Renal cortical epithelial cell (primary cell): Measurements from ENCODE around the gene CCNH. TPM values are rescaled to one million over a fixed set of nuclear protein-coding genes. Genes with fewer than 3 reads are reported as not detected.

Source experiments
- DNase-seq: peaks from one replicate; pipeline ENCODE4 v3.0.0-alpha.2; 2011; ENCODE audit warnings: low read depth
- total RNA-seq: library from RNA; depleted of rRNA; stranded (reverse); fragments of >200 nt; gene quantifications from 2 replicates; pipeline ENCODE4 v1.2.3, GENCODE V29; 2014

Gene CCNH
- total RNA-seq, 1 donor from 2014 or later = 73.5 TPM

GRCh38 chr5:87361031-87361445, 51.7 kb downstream of the CCNH start:
- no peak for DNase-seq

- no peak for DNase-seq
These were observed 52.6 kb downstream of the CCNH start for GRCh38 chr5:87360132-87360531.

DNA sequence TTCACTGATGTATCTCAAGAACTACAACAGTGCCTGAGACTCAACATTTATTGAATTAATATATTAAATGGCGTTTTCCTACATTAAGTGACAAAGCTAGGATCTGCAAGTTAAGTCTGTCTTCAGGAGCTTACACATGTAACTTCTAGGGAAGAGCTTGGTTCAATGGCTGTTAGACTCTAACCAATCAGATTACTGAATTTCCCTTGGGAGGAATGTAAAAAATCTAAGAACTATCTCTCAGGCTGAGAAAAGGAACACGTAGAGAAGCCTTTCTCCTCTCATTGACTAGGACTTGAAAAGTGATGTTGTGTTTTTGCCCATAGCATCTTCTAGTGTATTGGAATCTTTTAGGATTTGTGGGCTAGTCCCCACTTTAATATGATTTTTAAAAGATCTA, 53.6 kb downstream of the CCNH start:
- DNase-seq = no peak

DNA sequence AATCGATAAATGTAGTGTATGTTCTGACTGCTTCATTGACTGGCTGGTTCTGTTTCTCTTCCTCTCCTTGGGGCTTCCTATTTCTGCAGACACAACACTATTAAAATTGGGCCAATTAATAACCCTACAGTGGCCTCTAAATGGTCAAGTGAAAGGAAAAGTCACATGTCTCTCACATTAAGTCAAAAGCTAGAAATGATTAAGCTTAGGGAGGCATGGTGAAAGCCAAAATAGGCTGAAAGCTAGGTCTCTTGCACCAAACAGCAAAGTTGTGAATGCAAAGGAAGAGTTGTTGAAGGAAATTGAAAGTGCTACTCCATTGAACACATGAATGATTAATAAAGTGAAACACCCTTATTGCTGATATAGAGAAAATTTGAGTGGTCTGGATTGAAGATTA, 58.2 kb downstream of the CCNH start:
- peak; percentile 80 for DNase-seq

DNA sequence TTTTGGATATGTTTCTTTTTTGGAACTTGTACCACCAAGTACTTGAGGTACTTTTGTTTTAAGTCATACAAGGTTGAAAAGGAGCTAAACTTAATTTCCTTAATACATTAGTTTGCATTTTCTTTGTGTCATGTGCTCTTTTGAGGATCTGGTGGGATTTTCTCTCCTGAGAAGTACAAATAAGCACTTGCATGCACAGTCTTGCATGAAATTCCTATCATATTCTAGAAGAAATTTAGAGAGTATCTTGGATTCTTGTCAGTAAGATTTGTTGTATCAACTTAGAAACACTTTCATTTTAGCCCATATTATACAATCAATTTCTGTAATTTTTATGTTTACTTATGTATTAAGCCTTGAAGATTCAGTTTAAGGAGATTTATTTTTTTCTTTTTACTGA, 64.9 kb downstream of the CCNH start:
- DNase-seq = peak; percentile 57

DNA sequence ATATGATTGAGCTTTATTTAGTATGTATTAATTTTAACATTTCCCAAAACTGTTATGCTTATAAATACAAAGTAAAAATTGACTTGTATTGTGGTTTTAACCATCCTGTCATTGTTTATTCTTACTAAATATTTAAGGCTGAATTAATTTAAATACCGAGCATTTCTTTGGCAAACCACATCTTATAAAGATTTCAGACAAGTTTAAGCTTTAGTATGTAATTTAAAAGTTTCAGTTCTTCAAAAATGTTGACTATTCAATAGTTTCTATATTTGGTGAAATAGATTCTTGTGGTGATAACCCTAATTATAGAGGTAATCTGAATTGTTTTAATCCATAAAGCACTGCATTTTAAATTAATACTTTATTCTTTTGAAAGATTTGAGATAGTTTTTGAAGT, 65.5 kb downstream of the CCNH start:
- DNase-seq = no peak

Other genes with a start within 250 kb of the CCNH start
- 53.8 and 87.7 TPM in 2 replicates for gene RASA1, start 145.0 kb downstream of the CCNH start, total RNA-seq